WERI-Rb-1 (cell line): Measurements from ENCODE around the gene OLFM1.

Experiments used
- DNase-seq: peaks from one replicate; pipeline ENCODE4 v3.0.0-alpha.2; 2020
- H3K27ac ChIP-seq: fragments of 250-450 bp; sonication (Bioruptor Pico); 2 replicates; pipeline ENCODE4 v1.5.1; 2020; ENCODE audit warnings: mild to moderate bottlenecking, moderate library complexity
- H3K27me3 ChIP-seq: fragments of 250-450 bp; sonication (Bioruptor Pico); 2 replicates; pipeline ENCODE4 v1.5.1; 2021; ENCODE audit warnings: mild to moderate bottlenecking, low read depth, moderate library complexity; ENCODE audit not compliant: insufficient read depth, severe bottlenecking
- H3K36me3 ChIP-seq: fragments of 250-450 bp; sonication (Bioruptor Pico); 2 replicates; pipeline ENCODE4 v1.5.1; 2020; ENCODE audit warnings: mild to moderate bottlenecking, moderate library complexity
- H3K4me3 ChIP-seq: 2 replicates; pipeline ENCODE4 v1.5.1; 2011; ENCODE audit warnings: low read depth, mild to moderate bottlenecking, control low read depth, low read length
- H3K9me3 ChIP-seq: fragments of 250-450 bp; sonication (Bioruptor Pico); 2 replicates; pipeline ENCODE4 v1.5.1; 2021; ENCODE audit warnings: mild to moderate bottlenecking, moderate library complexity; ENCODE audit not compliant: severe bottlenecking
- CTCF ChIP-seq: IDR thresholded peaks from 2 replicates; pipeline ENCODE4 v1.5.1; 2011; ENCODE audit warnings: low read depth, mild to moderate bottlenecking, control low read depth, inconsistent platforms, low read length

The OLFM1 gene

DNA sequence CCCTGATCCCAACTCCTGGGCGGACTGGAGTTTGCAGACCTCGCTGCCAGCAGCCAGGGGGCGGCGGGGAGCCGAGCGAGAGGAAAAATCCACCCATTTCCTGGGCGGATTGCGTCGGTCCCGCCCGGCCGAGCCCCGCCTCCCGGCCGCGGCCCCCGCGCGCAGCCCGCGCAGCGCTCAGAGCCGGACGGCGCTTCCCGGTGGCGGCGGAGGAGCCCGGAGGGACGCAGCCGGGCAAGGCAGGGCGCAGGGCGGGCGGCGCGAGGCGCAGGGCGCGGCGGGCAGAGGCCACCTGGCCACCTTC is at the start of gene OLFM1:
OLFM1 (plus strand) TSS at position 180 of the 304 bp plus-strand sequence. CDS start 322 bp downstream, outside the sequence.
- TF ChIP-seq CTCF = peak; percentile 74
- H3K9me3 ChIP-seq = no peaks in the 10 kb centered on the region
- H3K36me3 ChIP-seq = peaks cover 50% of the 10 kb centered on the region
- H3K4me3 ChIP-seq = peak within 1 kb of the TSS; percentile 47
- H3K27ac ChIP-seq = peak within 1 kb of the TSS; percentile 80
- peak; percentile 83 for DNase-seq
- H3K27me3 ChIP-seq = no peaks in the 10 kb centered on the region

DNA sequence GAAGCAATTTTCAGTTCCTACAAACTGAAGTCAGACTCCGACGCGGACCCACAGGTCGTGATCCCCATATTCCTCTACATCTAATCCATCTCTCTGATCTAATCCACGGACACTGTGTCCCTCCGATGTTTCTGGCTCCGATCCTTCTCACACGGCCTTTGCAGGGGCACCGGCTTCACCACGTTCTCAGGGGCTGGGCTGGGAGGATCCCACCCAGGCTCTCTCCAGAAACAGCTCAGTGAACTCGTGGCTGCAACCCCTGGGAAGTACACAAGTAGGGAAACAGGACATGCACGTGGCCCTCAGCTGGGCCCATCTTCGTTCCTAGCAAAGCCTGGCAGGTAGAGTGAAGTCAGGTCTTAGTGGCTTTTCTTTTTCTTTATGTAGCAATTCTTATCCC is 49.1 kb upstream of the OLFM1 start:
- no peaks in the 10 kb centered on the region for H3K9me3 ChIP-seq
- H3K27ac ChIP-seq = no peak overlapping the region
- TF ChIP-seq CTCF = no peak
- no peak for DNase-seq
- H3K36me3 ChIP-seq = no peaks in the 10 kb centered on the region
- no peak overlapping the region for H3K4me3 ChIP-seq
- H3K27me3 ChIP-seq = no peaks in the 10 kb centered on the region

DNA sequence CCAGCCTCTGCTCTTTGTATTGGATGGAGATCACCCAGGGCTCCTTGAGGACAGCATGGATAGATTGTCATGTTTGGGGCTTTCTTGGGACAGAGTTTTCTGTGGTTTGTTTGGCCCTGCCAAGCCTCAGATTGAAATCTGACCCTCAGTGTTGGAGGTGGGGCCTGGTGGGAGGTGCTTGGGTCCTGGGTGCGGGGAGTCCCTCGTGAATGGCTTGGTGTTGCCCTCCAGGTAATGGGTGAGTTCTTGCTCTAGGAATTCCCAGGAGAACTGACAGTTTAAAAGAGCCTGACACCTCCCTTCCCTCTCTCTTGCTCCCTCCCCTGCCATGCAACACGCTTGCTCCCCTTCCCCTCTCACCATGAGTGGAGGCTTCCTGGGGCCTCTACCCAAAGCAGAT is 48.6 kb upstream of the OLFM1 start:
- no peak for DNase-seq
- no peaks in the 10 kb centered on the region for H3K9me3 ChIP-seq
- H3K27me3 ChIP-seq = no peaks in the 10 kb centered on the region
- no peak for TF ChIP-seq CTCF
- H3K4me3 ChIP-seq = no peak overlapping the region
- no peaks in the 10 kb centered on the region for H3K36me3 ChIP-seq
- H3K27ac ChIP-seq = no peak overlapping the region

DNA sequence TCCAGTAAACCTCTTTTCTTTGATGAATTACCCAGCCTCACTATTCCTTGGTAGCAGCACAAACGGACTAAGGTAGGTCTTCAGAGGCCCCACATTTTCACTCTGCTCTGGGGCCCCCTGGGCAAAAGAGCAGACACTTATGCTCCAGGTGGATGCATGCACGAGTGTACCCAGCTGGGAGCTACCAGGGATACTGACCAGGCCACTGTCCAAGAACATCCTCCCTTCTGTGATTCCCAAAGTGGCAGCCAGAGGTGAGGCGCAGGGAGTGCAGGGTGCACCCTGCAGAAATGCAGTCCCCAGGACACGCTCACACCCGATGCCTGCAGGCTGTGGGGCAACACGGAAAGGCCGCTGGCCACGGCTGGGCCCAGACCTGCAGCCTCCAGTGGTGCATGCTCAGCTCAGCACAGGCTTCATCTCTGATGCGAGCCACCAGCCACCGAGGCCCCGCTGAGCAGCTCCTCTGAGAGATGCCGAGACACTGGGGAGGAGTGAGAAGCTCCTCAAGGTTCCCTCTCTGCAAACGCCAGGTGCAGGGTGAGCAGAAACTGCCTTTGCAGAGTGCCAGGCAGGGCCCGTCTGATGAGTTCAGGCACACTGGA is 48.1 kb upstream of the OLFM1 start:
- no peak for DNase-seq
- no peak for TF ChIP-seq CTCF
- Histone ChIP-seq H3K27ac (no peak overlapping the region), H3K4me3 (no peak overlapping the region), H3K27me3 (no peaks in the 10 kb centered on the region), H3K36me3 (no peaks in the 10 kb centered on the region), H3K9me3 (no peaks in the 10 kb centered on the region)

GRCh38 chr9:135039916-135040645 is 47.4 kb upstream of the OLFM1 start:
- H3K36me3 ChIP-seq = no peaks in the 10 kb centered on the region
- H3K27ac ChIP-seq = no peak overlapping the region
- H3K9me3 ChIP-seq = no peaks in the 10 kb centered on the region
- TF ChIP-seq CTCF = no peak
- H3K27me3 ChIP-seq = no peaks in the 10 kb centered on the region
- H3K4me3 ChIP-seq = no peak overlapping the region
- no peak for DNase-seq

- DNase-seq = no peak
- no peak for TF ChIP-seq CTCF
- Histone ChIP-seq H3K36me3 (no peaks in the 10 kb centered on the region), H3K27ac (no peak overlapping the region), H3K9me3 (no peaks in the 10 kb centered on the region), H3K27me3 (no peaks in the 10 kb centered on the region), H3K4me3 (no peak overlapping the region)
These were observed 46.6 kb upstream of the OLFM1 start for GRCh38 chr9:135040892-135041291.
